Vagina (tissue), 2 donors: ENCODE results near the gene RIPK3.

Experiments used
- CTCF ChIP-seq, 3 experiments: fragments of 450-650 bp in 2 of 3; fragments of 200-600 bp in 1 of 3; sonication (generic) in 1 of 3; IDR thresholded peaks; one replicate each; pipeline ENCODE4 v1.5.1; 2017 to 2019; ENCODE audit warnings: antibody characterized with exemption in 3 of 3, mild to moderate bottlenecking in 2 of 3, moderate library complexity in 2 of 3
- POLR2A ChIP-seq, 2 donors: fragments of 450-650 bp; IDR thresholded peaks; one replicate each; pipeline ENCODE4 v1.6.1; 2017; ENCODE audit warnings: antibody characterized with exemption in 2 of 2, mild to moderate bottlenecking in 2 of 2, moderate library complexity in 2 of 2

- TF ChIP-seq CTCF (IDR thresholded peaks at IDR 0.05), result no peak
- TF ChIP-seq POLR2A (IDR thresholded peaks at IDR 0.05), result no peak
Observed at GRCh38 chr14:24323341-24323740, 16.4 kb downstream of the RIPK3 start.
